IPS-11a (cell line): ENCODE measurements around the gene IL10RA.

ENCODE experiments used
- H3K4me3 ChIP-seq: one replicate; pipeline ENCODE4 v1.5.1; 2013; ENCODE audit warnings: low read depth, low read length, control low read depth

The IL10RA gene

GRCh38 chr11:118042796-118043195 lies 56.6 kb downstream of the IL10RA start:
- H3K4me3 ChIP-seq = no peak overlapping the region

GRCh38 chr11:118045191-118045590 lies 59.0 kb downstream of the IL10RA start:
- H3K4me3 ChIP-seq = no peak overlapping the region

DNA sequence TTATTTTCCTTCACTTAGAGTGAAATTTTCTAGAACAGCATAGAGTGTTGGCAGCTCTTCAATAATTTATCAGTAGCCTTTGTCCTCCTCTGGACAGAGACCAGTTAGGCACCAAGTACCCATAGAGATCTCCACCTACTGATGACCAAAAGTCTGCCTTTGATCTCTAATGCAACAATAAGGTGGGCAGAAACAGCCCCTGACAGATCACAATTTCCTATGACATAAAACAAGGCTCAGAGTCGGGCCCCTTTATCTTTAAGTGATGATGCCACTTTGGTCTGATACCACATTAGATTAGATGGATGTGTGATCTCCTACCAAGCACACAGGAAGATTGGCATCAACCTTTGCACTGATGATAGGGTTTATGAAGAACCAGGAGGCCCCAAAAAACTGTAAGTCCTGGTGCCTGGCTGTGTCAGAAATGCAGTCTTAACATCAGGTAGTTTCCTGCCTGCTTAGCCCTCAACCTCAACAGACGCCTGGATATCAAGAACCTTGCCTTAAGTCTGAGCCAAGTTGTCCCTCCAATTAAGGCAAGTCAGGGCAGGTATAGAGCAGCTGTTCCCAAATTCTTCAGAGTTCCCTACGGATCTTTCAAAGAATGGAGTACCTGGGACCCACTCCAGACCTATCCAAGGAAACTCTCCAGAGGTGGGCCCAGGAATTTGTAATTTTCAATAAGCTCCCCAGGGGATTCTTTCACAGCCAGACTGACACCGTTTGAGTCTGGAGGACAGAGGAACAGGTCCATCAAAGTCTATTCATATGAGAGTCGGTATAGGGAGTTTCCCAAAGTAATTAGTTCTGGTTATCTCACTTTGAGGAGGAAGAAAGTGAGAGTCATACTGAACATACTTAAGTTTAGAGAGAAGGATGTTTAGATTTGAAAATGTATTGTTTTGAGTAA lies 60.1 kb downstream of the IL10RA start:
- H3K4me3 ChIP-seq = no peak overlapping the region

GRCh38 chr11:118046964-118047700 lies 60.9 kb downstream of the IL10RA start:
- H3K4me3 ChIP-seq = no peak overlapping the region

GRCh38 chr11:118047749-118048148 lies 61.6 kb downstream of the IL10RA start:
- no peak overlapping the region for H3K4me3 ChIP-seq

DNA sequence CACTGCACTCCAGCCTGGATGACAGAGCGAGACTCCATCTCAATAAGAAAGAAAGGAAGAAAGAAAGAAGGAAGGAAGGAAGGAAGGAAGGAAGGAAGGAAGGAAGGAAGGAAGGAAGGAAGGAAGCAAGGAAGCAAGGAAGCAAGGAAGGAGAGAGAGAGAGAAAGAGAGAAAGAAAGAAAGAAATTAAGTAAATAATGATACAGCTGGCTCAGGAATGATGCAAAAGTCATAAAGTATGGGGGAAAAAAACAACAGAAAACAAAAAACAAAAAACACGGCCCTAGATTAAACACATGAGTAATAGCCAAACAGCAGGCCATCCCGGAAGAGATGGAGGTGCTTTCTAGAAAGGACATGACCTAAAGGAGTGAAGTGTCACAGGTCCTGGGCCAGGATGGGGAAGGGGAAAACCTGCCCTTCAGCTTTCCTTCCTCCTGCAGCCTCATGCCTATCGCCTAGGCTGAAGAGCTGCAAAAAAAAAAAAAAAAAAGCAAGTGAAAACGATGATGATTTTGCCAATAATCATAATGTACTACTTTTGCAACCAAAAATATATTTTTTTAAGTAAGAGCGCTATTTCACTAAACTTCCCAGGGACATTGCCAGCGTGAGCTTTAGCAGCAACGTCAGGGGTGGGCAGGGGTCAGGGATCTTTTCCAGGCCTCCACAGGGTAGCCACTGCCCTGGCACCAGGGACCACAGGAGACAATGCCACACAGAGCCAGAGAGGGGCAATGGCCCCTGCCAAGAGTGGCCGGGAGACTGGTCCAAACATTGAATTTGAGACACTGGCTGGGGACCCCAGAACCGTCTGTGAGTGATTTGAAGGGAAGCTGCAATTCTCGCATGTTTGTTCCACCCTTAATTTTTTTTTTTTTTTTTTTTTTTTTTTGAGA lies 62.5 kb downstream of the IL10RA start:
- H3K4me3 ChIP-seq = no peak overlapping the region

- no peak overlapping the region for H3K4me3 ChIP-seq
These were observed 63.6 kb downstream of the IL10RA start for GRCh38 chr11:118049771-118050170.

DNA sequence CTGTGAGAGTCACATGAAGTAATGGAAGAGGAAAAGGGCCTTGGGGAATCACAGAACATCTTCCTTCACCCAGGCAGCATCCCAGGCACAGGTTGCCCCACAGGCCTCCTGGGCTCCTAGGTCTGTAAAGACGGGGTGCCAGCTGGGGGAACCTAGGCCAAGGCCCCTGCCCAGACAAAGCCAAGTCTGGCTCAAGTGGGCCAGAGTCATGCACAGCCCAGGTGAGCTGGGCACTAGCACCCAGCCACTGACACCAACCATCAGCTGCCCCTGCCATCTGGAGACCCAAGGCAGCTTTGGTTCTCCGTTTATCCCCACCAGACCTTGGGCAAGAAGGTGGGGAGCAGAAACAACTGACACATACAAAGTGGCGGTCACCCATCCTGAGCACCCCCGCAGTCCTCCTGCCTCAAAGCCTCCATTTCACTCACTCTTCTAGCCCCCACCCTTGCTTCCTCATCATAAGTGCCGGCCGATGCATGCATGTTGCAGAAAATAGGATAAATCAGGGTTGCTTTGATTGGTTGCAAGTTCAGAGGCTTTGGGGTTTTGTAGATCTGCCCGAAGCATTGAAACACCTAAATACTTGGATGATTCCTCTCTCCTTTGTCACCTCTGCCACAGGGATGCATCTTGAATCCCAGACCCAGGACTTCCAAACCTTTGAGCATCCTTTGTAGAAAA lies 64.2 kb downstream of the IL10RA start:
- no peak overlapping the region for H3K4me3 ChIP-seq
